ENCODE measurements around the gene FBF1. TPM values are rescaled to one million over a fixed set of nuclear protein-coding genes. Genes with fewer than 3 reads are reported as not detected.

The FBF1 gene
- total and polyA plus RNA-seq, 2 of the 4 experiments (the other 2 are of a cell fraction) = 4.5 to 8.0 TPM

GRCh38 chr17:75877752-75878173 lies 63.1 kb downstream of the FBF1 start (continued):
- TF ChIP-seq MAZ (IDR thresholded peaks at IDR 0.05; ENCODE audit: borderline replicate concordance, low read depth, low read length) = no peak

- peaks cover 0 to 31% of the 10 kb centered on the region in 2 experiments; a peak in 3 of 4 replicates for H3K79me1 ChIP-seq (ENCODE audit: low read depth in 1 of 2, low read length in 2 of 2)
- H3K4me3 ChIP-seq (ENCODE audit: insufficient read depth, low read depth, low read length) = peak overlapping the region; percentile 46
- H3K14ac ChIP-seq (replicated peaks; ENCODE audit: low read depth, low read length) = peak overlapping the region; percentile 58
- H3K9me1 ChIP-seq (ENCODE audit: insufficient read depth, low read length) = peaks cover 3% of the 10 kb centered on the region; the same call in 1 of the 2 replicates
- H3K27ac ChIP-seq (ENCODE audit: insufficient read depth, low read length) = peak overlapping the region; percentile 75
- in situ Hi-C loops (cut with MboI; ENCODE audit: low sequenced_read_pairs) = no loop called here
- H3K9ac ChIP-seq (ENCODE audit: low read depth, low read length) = peak overlapping the region; percentile 64
- peak overlapping the region; percentile 2; the same call in 1 of the 2 replicates for H2BK20ac ChIP-seq (ENCODE audit: low read depth, low read length)
- peaks cover 6% of the 10 kb centered on the region; the same call in 1 of the 2 replicates for H3K36me3 ChIP-seq (ENCODE audit: control insufficient read depth, insufficient read depth, low read length)
- CTCF ChIA-PET = interaction anchor here (0.6 to 1.1 kb wide), 5 partner anchors 11 to 153 kb away, joined by 3 to 5 read pairs (median 4); a partner anchor contains a TSS
- H3K4me1 ChIP-seq (ENCODE audit: control insufficient read depth, insufficient read depth, low read length) = peaks cover 26% of the 10 kb centered on the region
- peak overlapping the region; percentile 96 for H2AFZ ChIP-seq (replicated peaks; ENCODE audit: low read length, poor library complexity)
- WGBS, 2 experiments (ENCODE audit: extremely low coverage in 2 of 2, insufficient read length in 1 of 2) = 3% methylated on average over 15 of the region's 41 CpGs; no CpG with 5 or more reads in 1 of the 2 experiments
- H2BK5ac ChIP-seq (ENCODE audit: low read depth, low read length, poor library complexity, severe bottlenecking) = peak overlapping the region; percentile 65
- DNase-seq = peak; percentile 97
- dilution Hi-C loops (cut with HindIII; ENCODE audit: low sequenced_read_pairs, unreplicated experiment) = no loop called here
- peak overlapping the region; percentile 58 for H3K18ac ChIP-seq (ENCODE audit: low read depth, low read length)
- peak overlapping the region; percentile 82 for H3K4ac ChIP-seq (ENCODE audit: low read depth, low read length)
- BruUV-seq (replicated peaks) = no TSS peak
- H3K23ac ChIP-seq (ENCODE audit: low read depth, low read length) = peak overlapping the region; percentile 61
- peak overlapping the region; percentile 83 for H4K91ac ChIP-seq (ENCODE audit: insufficient read depth, low read depth, low read length)
- peak overlapping the region; percentile 47; the same call in 1 of the 3 replicates for H2BK15ac ChIP-seq (ENCODE audit: low read depth, low read length)
- peak overlapping the region; percentile 74 for H3K4me2 ChIP-seq (ENCODE audit: low read depth, low read length)
- ATAC-seq (ENCODE audit: low read depth) = peak; percentile 61
- H3K27me3 ChIP-seq (ENCODE audit: control insufficient read depth, insufficient read depth, low read length) = peaks cover 3% of the 10 kb centered on the region
- H2AK9ac ChIP-seq (replicated peaks; ENCODE audit: low read depth, low read length, poor library complexity) = peak overlapping the region; percentile 96
- intact Hi-C loops (cut with micrococcal nuclease) = loop anchor here (10.0 kb wide), 1 partner anchor 92 kb away; the partner anchor contains the start of gene UNK
- POLR2A ChIA-PET (ENCODE audit: unreplicated experiment) = interaction anchor here (1.0 kb wide), 1 partner anchor 97 kb away, joined by 3 read pairs; no protein-coding TSS in a partner anchor
- peak overlapping the region; percentile 19; the same call in 1 of the 2 replicates for H4K5ac ChIP-seq (ENCODE audit: low read depth, low read length)
- H3K9me3 ChIP-seq (ENCODE audit: control insufficient read depth, insufficient read depth, low read length) = no peaks in the 10 kb centered on the region
- peaks cover 10% of the 10 kb centered on the region; the same call in 1 of the 2 replicates for H4K20me1 ChIP-seq (ENCODE audit: insufficient read depth, low read length)
- peak overlapping the region; percentile 61 for H2BK120ac ChIP-seq (ENCODE audit: low read depth, low read length)
- H2AK5ac ChIP-seq (ENCODE audit: low read depth, low read length) = peak overlapping the region; percentile 98
- H4K8ac ChIP-seq (ENCODE audit: low read depth in 2 of 2, low read length in 2 of 2) = peak overlapping the region; percentile 44 to 83
- H3K56ac ChIP-seq (ENCODE audit: extremely low read depth, insufficient read depth, low read length) = peak overlapping the region; percentile 22; the same call in 1 of the 2 replicates
- TF ChIP-seq, protein P1, sequence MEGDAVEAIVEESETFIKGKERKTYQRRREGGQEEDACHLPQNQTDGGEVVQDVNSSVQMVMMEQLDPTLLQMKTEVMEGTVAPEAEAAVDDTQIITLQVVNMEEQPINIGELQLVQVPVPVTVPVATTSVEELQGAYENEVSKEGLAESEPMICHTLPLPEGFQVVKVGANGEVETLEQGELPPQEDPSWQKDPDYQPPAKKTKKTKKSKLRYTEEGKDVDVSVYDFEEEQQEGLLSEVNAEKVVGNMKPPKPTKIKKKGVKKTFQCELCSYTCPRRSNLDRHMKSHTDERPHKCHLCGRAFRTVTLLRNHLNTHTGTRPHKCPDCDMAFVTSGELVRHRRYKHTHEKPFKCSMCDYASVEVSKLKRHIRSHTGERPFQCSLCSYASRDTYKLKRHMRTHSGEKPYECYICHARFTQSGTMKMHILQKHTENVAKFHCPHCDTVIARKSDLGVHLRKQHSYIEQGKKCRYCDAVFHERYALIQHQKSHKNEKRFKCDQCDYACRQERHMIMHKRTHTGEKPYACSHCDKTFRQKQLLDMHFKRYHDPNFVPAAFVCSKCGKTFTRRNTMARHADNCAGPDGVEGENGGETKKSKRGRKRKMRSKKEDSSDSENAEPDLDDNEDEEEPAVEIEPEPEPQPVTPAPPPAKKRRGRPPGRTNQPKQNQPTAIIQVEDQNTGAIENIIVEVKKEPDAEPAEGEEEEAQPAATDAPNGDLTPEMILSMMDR (conservative IDR thresholded peaks at IDR 0.05; ENCODE audit: low read depth, low read length) = peak; percentile 36
- TF ChIP-seq MAZ (IDR thresholded peaks at IDR 0.05; ENCODE audit: borderline replicate concordance, low read depth, low read length) (peak; percentile 96), FOS (IDR thresholded peaks at IDR 0.05; ENCODE audit: low read depth, low read length) (peak; percentile 89), POLR2A (IDR thresholded peaks at IDR 0.05; ENCODE audit: low read depth, low read length) (peak; percentile 53; the same call in 1 of the 2 replicates), RCOR1 (IDR thresholded peaks at IDR 0.05; ENCODE audit: insufficient replicate concordance, low read length) (peak; percentile 72), SMC3 (IDR thresholded peaks at IDR 0.05; ENCODE audit: low read depth, low read length) (peak; percentile 17; the same call in 1 of the 2 replicates), MAFK (IDR thresholded peaks at IDR 0.05; ENCODE audit: low read depth, low read length) (no peak), CHD1 (IDR thresholded peaks at IDR 0.05; ENCODE audit: low read depth, low read length) (no peak), BHLHE40 (IDR thresholded peaks at IDR 0.05; ENCODE audit: low read depth, low read length) (peak; percentile 78), MXI1 (IDR thresholded peaks at IDR 0.05; ENCODE audit: borderline replicate concordance, low read depth, low read length) (peak; percentile 44; the same call in 1 of the 2 replicates), RAD21 (IDR thresholded peaks at IDR 0.05; ENCODE audit: low read length) (peak; percentile 33; the same call in 1 of the 2 replicates)
- TF ChIP-seq, protein P2, sequence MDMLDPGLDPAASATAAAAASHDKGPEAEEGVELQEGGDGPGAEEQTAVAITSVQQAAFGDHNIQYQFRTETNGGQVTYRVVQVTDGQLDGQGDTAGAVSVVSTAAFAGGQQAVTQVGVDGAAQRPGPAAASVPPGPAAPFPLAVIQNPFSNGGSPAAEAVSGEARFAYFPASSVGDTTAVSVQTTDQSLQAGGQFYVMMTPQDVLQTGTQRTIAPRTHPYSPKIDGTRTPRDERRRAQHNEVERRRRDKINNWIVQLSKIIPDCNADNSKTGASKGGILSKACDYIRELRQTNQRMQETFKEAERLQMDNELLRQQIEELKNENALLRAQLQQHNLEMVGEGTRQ (IDR thresholded peaks at IDR 0.05; ENCODE audit: low read depth, low read length) = peak; percentile 38; the same call in 1 of the 2 replicates
Observed at GRCh38 chr17:75876938-75877751, 63.7 kb downstream of the FBF1 start.
